GM10847 (cell line): ENCODE results near the gene MAML2.

ENCODE experiments used
- POLR2A ChIP-seq: IDR thresholded peaks from 2 replicates; pipeline ENCODE4 v1.6.1; 2011; ENCODE audit not compliant: insufficient read length; ENCODE audit errors: extremely low read depth

MAML2 gene

GRCh38 chr11:95939091-95939490, 403.9 kb downstream of the MAML2 start:
- TF ChIP-seq POLR2A: no peak

- no peak for TF ChIP-seq POLR2A
These were observed 405.6 kb downstream of the MAML2 start for GRCh38 chr11:95937358-95937757.

GRCh38 chr11:95933594-95933993, 409.4 kb downstream of the MAML2 start:
- no peak for TF ChIP-seq POLR2A

GRCh38 chr11:95931916-95932315, 411.1 kb downstream of the MAML2 start:
- TF ChIP-seq POLR2A: no peak

- no peak for TF ChIP-seq POLR2A
These were observed 412.0 kb downstream of the MAML2 start for GRCh38 chr11:95930948-95931347.

GRCh38 chr11:95926726-95927125, 416.3 kb downstream of the MAML2 start:
- TF ChIP-seq POLR2A: no peak
